Measurements from ENCODE around the gene SFSWAP. TPM values are rescaled to one million over a fixed set of nuclear protein-coding genes. Genes with fewer than 3 reads are reported as not detected.

The SFSWAP gene
- total RNA-seq, 1 experiment from 2014 or later = 50.4 TPM

DNA sequence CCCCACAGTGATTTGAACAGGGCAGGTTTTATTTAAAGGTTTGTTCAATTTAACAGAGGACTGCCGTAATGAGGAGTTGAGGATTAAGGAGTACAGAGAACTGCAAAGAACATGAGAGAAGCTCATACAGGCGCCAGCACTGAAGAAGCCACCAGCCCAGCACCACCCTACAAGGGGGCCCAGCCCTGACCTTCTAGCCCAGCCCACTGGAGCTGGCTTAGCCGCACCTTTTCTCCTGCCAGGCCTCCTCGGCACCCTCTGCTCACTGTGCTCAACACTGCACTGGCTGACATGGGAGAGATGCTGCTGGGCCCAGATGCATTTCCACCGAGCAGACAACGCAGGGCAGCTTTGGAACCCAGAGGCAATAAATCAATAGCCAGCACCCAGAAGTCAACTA is 36.5 kb upstream of the SFSWAP start:
- intact Hi-C loops (cut with micrococcal nuclease) = no loop called here
- CTCF ChIA-PET = no interaction called here
- H3K4me3 ChIP-seq (replicated peaks in 1 of 2; ENCODE audit: low read depth in 1 of 2, low read length in 2 of 2) = no peak overlapping the region
- DNase-seq (ENCODE audit: low read depth, low spot score) (no peak), ATAC-seq (peak; percentile 66)
- H3K9me3 ChIP-seq (ENCODE audit: control insufficient read depth in 1 of 2, insufficient read depth in 1 of 2, low read depth in 1 of 2, low read length in 2 of 2) = peaks cover 0 to 8% of the 10 kb centered on the region in 2 experiments; a peak in 1 of 4 replicates
- TF ChIP-seq CBX3 (IDR thresholded peaks at IDR 0.05; ENCODE audit: low read depth) = 0 out of 2 replicates have a peak, but pooled peaks have one; percentile 45
- TF ChIP-seq, protein P1, sequence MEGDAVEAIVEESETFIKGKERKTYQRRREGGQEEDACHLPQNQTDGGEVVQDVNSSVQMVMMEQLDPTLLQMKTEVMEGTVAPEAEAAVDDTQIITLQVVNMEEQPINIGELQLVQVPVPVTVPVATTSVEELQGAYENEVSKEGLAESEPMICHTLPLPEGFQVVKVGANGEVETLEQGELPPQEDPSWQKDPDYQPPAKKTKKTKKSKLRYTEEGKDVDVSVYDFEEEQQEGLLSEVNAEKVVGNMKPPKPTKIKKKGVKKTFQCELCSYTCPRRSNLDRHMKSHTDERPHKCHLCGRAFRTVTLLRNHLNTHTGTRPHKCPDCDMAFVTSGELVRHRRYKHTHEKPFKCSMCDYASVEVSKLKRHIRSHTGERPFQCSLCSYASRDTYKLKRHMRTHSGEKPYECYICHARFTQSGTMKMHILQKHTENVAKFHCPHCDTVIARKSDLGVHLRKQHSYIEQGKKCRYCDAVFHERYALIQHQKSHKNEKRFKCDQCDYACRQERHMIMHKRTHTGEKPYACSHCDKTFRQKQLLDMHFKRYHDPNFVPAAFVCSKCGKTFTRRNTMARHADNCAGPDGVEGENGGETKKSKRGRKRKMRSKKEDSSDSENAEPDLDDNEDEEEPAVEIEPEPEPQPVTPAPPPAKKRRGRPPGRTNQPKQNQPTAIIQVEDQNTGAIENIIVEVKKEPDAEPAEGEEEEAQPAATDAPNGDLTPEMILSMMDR (IDR thresholded peaks at IDR 0.05 in 2 of 3, conservative IDR thresholded peaks at IDR 0.05 in 1 of 3; ENCODE audit: borderline replicate concordance in 1 of 3, insufficient read depth in 1 of 3, low read depth in 2 of 3, low read length in 2 of 3) = 0 out of 6 replicates have a peak, but pooled peaks of 1 of the 3 experiments have one; percentile 10
- TF ChIP-seq POLR2A (IDR thresholded peaks at IDR 0.05; ENCODE audit: borderline replicate concordance, extremely low read depth, insufficient read depth, insufficient read length) = no peak
- RAD21 ChIA-PET (ENCODE audit: low non-redundant PET in 1 of 2, low total read pairs in 2 of 2, uncharacterized antibody in 2 of 2, unreplicated experiment in 2 of 2) = no interaction called here
- POLR2A ChIA-PET = no interaction called here
- 0 out of 2 replicates have a peak overlapping the region, but pooled peaks have one; percentile 9 for H3K4me2 ChIP-seq (ENCODE audit: low read length)
- H3K79me2 ChIP-seq (ENCODE audit: insufficient read depth, low read length) = no peaks in the 10 kb centered on the region
- H3K9me2 ChIP-seq (ENCODE audit: insufficient read depth) = no peaks in the 10 kb centered on the region
- H3K27me3 ChIP-seq (ENCODE audit: insufficient read depth, low read length) = peaks cover 3% of the 10 kb centered on the region
- no peak overlapping the region for H2AFZ ChIP-seq (ENCODE audit: low read depth, low read length, poor library complexity, severe bottlenecking)
- peaks cover 0 to 10% of the 10 kb centered on the region in 2 experiments; a peak in 2 of 4 replicates for H3K4me1 ChIP-seq (ENCODE audit: control insufficient read depth in 1 of 2, insufficient read depth in 2 of 2, low read length in 2 of 2)
- H3K9ac ChIP-seq (ENCODE audit: low read length) = no peak overlapping the region
- no peak overlapping the region for H3K27ac ChIP-seq (ENCODE audit: low read depth, low read length)
- H3K36me3 ChIP-seq (ENCODE audit: control insufficient read depth in 1 of 2, insufficient read depth in 2 of 2, low read length in 2 of 2) = no peaks in the 10 kb centered on the region
- no peaks in the 10 kb centered on the region for H4K20me1 ChIP-seq (ENCODE audit: insufficient read depth)
- BruUV-seq (replicated peaks) = no TSS peak

DNA sequence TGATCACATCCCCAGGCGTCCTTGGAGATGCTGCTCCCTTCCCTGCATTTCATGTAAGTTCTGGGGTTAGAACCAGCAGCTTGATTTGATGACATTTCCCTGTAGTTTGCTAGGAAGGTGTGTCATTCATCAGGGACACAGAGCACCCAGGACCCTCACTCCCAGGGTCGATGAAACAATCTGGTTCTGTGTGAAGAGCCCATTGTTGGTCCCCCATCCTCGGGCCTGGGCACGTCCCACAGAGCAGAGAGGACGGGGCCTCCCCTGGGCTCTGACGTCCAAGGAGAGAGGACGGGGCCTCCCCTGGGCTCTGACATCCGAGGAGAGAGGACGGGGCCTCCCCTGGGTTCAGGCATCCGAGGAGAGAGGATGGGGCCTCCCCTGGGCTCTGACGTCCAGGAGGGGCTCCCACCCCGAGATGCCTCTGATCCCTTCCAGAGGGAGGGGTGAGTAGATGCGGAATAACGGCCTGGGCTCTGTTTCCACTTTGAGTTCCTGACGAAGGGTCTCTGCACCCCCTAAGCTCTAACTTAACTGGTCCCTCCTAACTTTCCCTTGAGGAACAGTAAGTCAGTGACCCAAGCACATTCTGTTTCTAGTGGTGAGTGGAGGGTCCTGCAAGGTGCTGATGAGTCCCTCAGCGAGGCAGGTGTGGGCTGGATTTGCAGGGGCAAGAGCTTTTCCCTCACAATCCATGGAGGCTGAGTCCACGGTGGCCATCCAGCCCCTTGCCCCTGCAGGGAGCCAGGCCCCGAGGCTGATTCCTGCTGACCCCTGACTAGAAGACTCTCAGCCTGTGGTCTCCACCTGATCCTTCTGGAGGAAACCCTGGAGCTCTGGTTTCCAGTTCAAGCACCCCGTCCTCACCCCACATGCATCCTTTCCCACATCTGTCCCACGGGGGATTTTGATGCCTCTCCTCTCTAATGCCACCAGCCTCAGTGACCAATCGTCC is 35.5 kb upstream of the SFSWAP start:
- ChIA-PET POLR2A (no interaction called here), RAD21 (ENCODE audit: low non-redundant PET in 1 of 2, low total read pairs in 2 of 2, uncharacterized antibody in 2 of 2, unreplicated experiment in 2 of 2) (interaction anchor here in 1 of 2 experiments (0.6 kb wide), 1 partner anchor 64 kb away, joined by 3 read pairs; no protein-coding TSS in a partner anchor), CTCF (no interaction called here)
- no peak overlapping the region for H3K27ac ChIP-seq (ENCODE audit: low read depth, low read length)
- H3K9me3 ChIP-seq (ENCODE audit: control insufficient read depth in 1 of 2, insufficient read depth in 1 of 2, low read depth in 1 of 2, low read length in 2 of 2) = peaks cover 0 to 8% of the 10 kb centered on the region in 2 experiments; a peak in 1 of 4 replicates
- BruUV-seq (replicated peaks) = no TSS peak
- no peak overlapping the region for H2AFZ ChIP-seq (ENCODE audit: low read depth, low read length, poor library complexity, severe bottlenecking)
- no peak for ATAC-seq
- no peaks in the 10 kb centered on the region for H3K36me3 ChIP-seq (ENCODE audit: control insufficient read depth in 1 of 2, insufficient read depth in 2 of 2, low read length in 2 of 2)
- no peak overlapping the region for H3K9ac ChIP-seq (ENCODE audit: low read length)
- intact Hi-C loops (cut with micrococcal nuclease) = no loop called here
- H3K4me2 ChIP-seq (ENCODE audit: low read length) = no peak overlapping the region
- no peak overlapping the region for H3K4me3 ChIP-seq (replicated peaks in 1 of 2; ENCODE audit: low read depth in 1 of 2, low read length in 2 of 2)
- DNase-seq (ENCODE audit: low read depth, low spot score) = no peak
- H3K79me2 ChIP-seq (ENCODE audit: insufficient read depth, low read length) = no peaks in the 10 kb centered on the region
- H4K20me1 ChIP-seq (ENCODE audit: insufficient read depth) = no peaks in the 10 kb centered on the region
- H3K4me1 ChIP-seq (ENCODE audit: control insufficient read depth in 1 of 2, insufficient read depth in 2 of 2, low read length in 2 of 2) = peaks cover 0 to 10% of the 10 kb centered on the region in 2 experiments; a peak in 2 of 4 replicates
- no peaks in the 10 kb centered on the region for H3K27me3 ChIP-seq (ENCODE audit: insufficient read depth, low read length)
- no peaks in the 10 kb centered on the region for H3K9me2 ChIP-seq (ENCODE audit: insufficient read depth)
- TF ChIP-seq POLR2A (IDR thresholded peaks at IDR 0.05; ENCODE audit: borderline replicate concordance, extremely low read depth, insufficient read depth, insufficient read length) = no peak
- no peak for TF ChIP-seq TCF7L2 (IDR thresholded peaks at IDR 0.05; ENCODE audit: borderline replicate concordance, extremely low read depth, insufficient read depth, insufficient read length)
- no peak for TF ChIP-seq RAD21 (IDR thresholded peaks at IDR 0.05; ENCODE audit: low read depth)
- TF ChIP-seq, protein P2, sequence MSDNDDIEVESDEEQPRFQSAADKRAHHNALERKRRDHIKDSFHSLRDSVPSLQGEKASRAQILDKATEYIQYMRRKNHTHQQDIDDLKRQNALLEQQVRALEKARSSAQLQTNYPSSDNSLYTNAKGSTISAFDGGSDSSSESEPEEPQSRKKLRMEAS (IDR thresholded peaks at IDR 0.05) = no peak
- no peak for TF ChIP-seq EZH2phosphoT487 (IDR thresholded peaks at IDR 0.05; ENCODE audit: borderline replicate concordance)
- TF ChIP-seq, protein P3, sequence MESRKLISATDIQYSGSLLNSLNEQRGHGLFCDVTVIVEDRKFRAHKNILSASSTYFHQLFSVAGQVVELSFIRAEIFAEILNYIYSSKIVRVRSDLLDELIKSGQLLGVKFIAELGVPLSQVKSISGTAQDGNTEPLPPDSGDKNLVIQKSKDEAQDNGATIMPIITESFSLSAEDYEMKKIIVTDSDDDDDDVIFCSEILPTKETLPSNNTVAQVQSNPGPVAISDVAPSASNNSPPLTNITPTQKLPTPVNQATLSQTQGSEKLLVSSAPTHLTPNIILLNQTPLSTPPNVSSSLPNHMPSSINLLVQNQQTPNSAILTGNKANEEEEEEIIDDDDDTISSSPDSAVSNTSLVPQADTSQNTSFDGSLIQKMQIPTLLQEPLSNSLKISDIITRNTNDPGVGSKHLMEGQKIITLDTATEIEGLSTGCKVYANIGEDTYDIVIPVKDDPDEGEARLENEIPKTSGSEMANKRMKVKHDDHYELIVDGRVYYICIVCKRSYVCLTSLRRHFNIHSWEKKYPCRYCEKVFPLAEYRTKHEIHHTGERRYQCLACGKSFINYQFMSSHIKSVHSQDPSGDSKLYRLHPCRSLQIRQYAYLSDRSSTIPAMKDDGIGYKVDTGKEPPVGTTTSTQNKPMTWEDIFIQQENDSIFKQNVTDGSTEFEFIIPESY (IDR thresholded peaks at IDR 0.05; ENCODE audit: extremely low read depth, insufficient replicate concordance, low read length) = no peak
- TF ChIP-seq SP1 (IDR thresholded peaks at IDR 0.05; ENCODE audit: low read depth) = no peak
- no peak for TF ChIP-seq FOSL1 (IDR thresholded peaks at IDR 0.05; ENCODE audit: low read depth)
- TF ChIP-seq JUND (IDR thresholded peaks at IDR 0.05) = no peak
- TF ChIP-seq CBX3 (IDR thresholded peaks at IDR 0.05; ENCODE audit: low read depth) = no peak
- TF ChIP-seq CEBPB (IDR thresholded peaks at IDR 0.05; ENCODE audit: low read depth) = no peak
- TF ChIP-seq EZH2 (IDR thresholded peaks at IDR 0.05) = no peak
- TF ChIP-seq SRF (IDR thresholded peaks at IDR 0.05; ENCODE audit: low read depth) = no peak
- TF ChIP-seq EGR1 (IDR thresholded peaks at IDR 0.05; ENCODE audit: low read depth) = no peak
